K562 (cell line): Measurements from ENCODE around the gene MAP4. TPM values are rescaled to one million over a fixed set of nuclear protein-coding genes. Genes with fewer than 3 reads are reported as not detected.
A peak's percentile ranks its signal among the peaks of the same experiment; 100 is the strongest.

Experiments
- ATF1 ChIP-seq, 2 experiments: fragments of 450-650 bp in 1 of 2; IDR thresholded peaks; 2 replicates each; pipeline ENCODE4 v1.6.1; 2016; ENCODE audit warnings: missing compliant biosample characterization in 1 of 2, missing genetic modification characterization in 1 of 2
- ATF7 ChIP-seq: fragments of 450-650 bp; IDR thresholded peaks from 2 replicates; pipeline ENCODE4 v1.7.1; 2014; ENCODE audit warnings: mild to moderate bottlenecking, moderate library complexity
- BMI1 ChIP-seq: fragments of 150-350 bp; IDR thresholded peaks from 2 replicates; pipeline ENCODE4 v1.6.1; 2014; ENCODE audit warnings: low read length
- E2F6 ChIP-seq, 2 experiments: IDR thresholded peaks; 2 replicates each; pipeline ENCODE4 v1.6.1; 2011; ENCODE audit warnings: borderline replicate concordance in 1 of 2, control low read depth in 1 of 2, low read depth in 1 of 2, low read length in 1 of 2, mild to moderate bottlenecking in 1 of 2, mixed read lengths in 1 of 2, moderate library complexity in 1 of 2; ENCODE audit not compliant: insufficient read depth in 1 of 2, insufficient read length in 1 of 2, poor library complexity in 1 of 2, severe bottlenecking in 1 of 2; ENCODE audit errors: extremely low read depth in 1 of 2
- KLF13 ChIP-seq: fragments of 450-650 bp; IDR thresholded peaks from 2 replicates; pipeline ENCODE4 v1.6.1; 2016; ENCODE audit warnings: missing genetic modification characterization, low read depth, mild to moderate bottlenecking, missing compliant biosample characterization, moderate library complexity, borderline replicate concordance
- MCM5 ChIP-seq: fragments of 450-650 bp; IDR thresholded peaks from 2 replicates; pipeline ENCODE4 v1.6.1; 2016; ENCODE audit warnings: low read depth
- NONO ChIP-seq, 2 experiments: fragments of 200-400 bp in 1 of 2; fragments of 450-650 bp in 1 of 2; formaldehyde crosslinking in 1 of 2; IDR thresholded peaks; 2 replicates each; pipeline ENCODE4 v1.6.1; 2017; ENCODE audit warnings: low read depth in 2 of 2, mild to moderate bottlenecking in 2 of 2, moderate library complexity in 2 of 2, low read length in 1 of 2
- PCBP1 ChIP-seq: fragments of 200-400 bp; formaldehyde crosslinking; IDR thresholded peaks from 2 replicates; pipeline ENCODE4 v1.6.1; 2018; ENCODE audit warnings: mild to moderate bottlenecking, low read depth, low read length; ENCODE audit not compliant: poor library complexity, severe bottlenecking
- PHB ChIP-seq: fragments of 250-450 bp; sonication (Bioruptor Pico); IDR thresholded peaks from 2 replicates; pipeline ENCODE4 v1.5.0; 2021
- PHF20 ChIP-seq: fragments of 450-650 bp; IDR thresholded peaks from 2 replicates; pipeline ENCODE4 v1.6.1; 2018; ENCODE audit not compliant: partially characterized antibody
- PHF8 ChIP-seq: fragments of 200-600 bp; sonication (generic); IDR thresholded peaks from 2 replicates; pipeline ENCODE4 v1.6.1; 2012; ENCODE audit warnings: mixed run types, mild to moderate bottlenecking, inconsistent platforms, low read length, moderate library complexity, borderline replicate concordance
- RBM22 ChIP-seq: fragments of 200-400 bp; formaldehyde crosslinking; IDR thresholded peaks from 2 replicates; pipeline ENCODE4 v1.6.1; 2018; ENCODE audit warnings: low read length, low read depth; ENCODE audit not compliant: poor library complexity, severe bottlenecking
- RFX1 ChIP-seq: fragments of 450-650 bp; IDR thresholded peaks from 2 replicates; pipeline ENCODE4 v1.6.1; 2016; ENCODE audit warnings: mild to moderate bottlenecking, moderate library complexity
- SIN3B ChIP-seq: fragments of 450-650 bp; IDR thresholded peaks from 2 replicates; pipeline ENCODE4 v1.6.1; 2017; ENCODE audit warnings: low read depth, mild to moderate bottlenecking, moderate library complexity
- SOX6 ChIP-seq: fragments of 450-650 bp; IDR thresholded peaks from 2 replicates; pipeline ENCODE4 v1.6.1; 2014; ENCODE audit warnings: mild to moderate bottlenecking
- SP2 ChIP-seq: IDR thresholded peaks from 2 replicates; pipeline ENCODE4 v1.6.1; 2011; ENCODE audit warnings: mild to moderate bottlenecking, low read depth, low read length, moderate library complexity; ENCODE audit not compliant: poor library complexity, severe bottlenecking; ENCODE audit errors: extremely low read depth
- TEAD4 ChIP-seq, 2 experiments: sonication (generic) in 1 of 2; formaldehyde crosslinking in 1 of 2; IDR thresholded peaks; 2 replicates each; pipeline versions ENCODE4 v1.6.1 to v1.8.0; 2012 to 2022; ENCODE audit warnings: borderline replicate concordance in 1 of 2, inconsistent platforms in 1 of 2, low read length in 1 of 2, mild to moderate bottlenecking in 1 of 2, missing genetic modification reagents in 1 of 2
- ZBTB17 ChIP-seq: fragments of 450-650 bp; formaldehyde crosslinking; IDR thresholded peaks from 2 replicates; pipeline ENCODE4 v1.4.0; 2020; ENCODE audit warnings: mild to moderate bottlenecking
- ZBTB9 ChIP-seq: fragments of 450-650 bp; formaldehyde crosslinking; IDR thresholded peaks from 2 replicates; pipeline ENCODE4 v1.4.0; 2020; ENCODE audit warnings: mild to moderate bottlenecking, moderate library complexity
- ZNF12 ChIP-seq: sonication (generic); formaldehyde crosslinking; IDR thresholded peaks from 2 replicates; pipeline ENCODE4 v1.4.0; 2020; ENCODE audit warnings: mild to moderate bottlenecking, missing genetic modification reagents
- ZNF511 ChIP-seq: sonication (generic); formaldehyde crosslinking; IDR thresholded peaks from 2 replicates; pipeline ENCODE4 v1.8.0; 2022; ENCODE audit warnings: mild to moderate bottlenecking, missing genetic modification reagents
- ZNF740 ChIP-seq, 3 experiments: fragments of 200-800 bp in 1 of 3; sonication (Bioruptor generic) in 1 of 3; sonication (generic) in 1 of 3; formaldehyde crosslinking in 1 of 3; IDR thresholded peaks; 2 replicates each; pipeline versions ENCODE4 v1.6.1 to v1.8.0; 2016 to 2022; ENCODE audit warnings: mild to moderate bottlenecking in 2 of 3, missing compliant biosample characterization in 2 of 3, missing genetic modification characterization in 2 of 3, missing genetic modification reagents in 1 of 3
- polyA plus RNA-seq, 8 experiments: library from polyadenylated mRNA; depleted of rRNA in 4 of 8; stranded (reverse) in 5 of 8; unstranded in 3 of 8; fragments of >200 nt; fragmentation: Nextera tagmentation in 2 of 8; fragmentation: Illumina TruSeq in 1 of 8; extraction: Ambion mirVana in 2 of 8; extraction: Trizol in 1 of 8; gene quantifications; 2 replicates each; pipeline versions ENCODE4 v1.2.1 to v1.2.3, GENCODE V29; 2011 to 2014; ENCODE audit warnings: inconsistent platforms in 1 of 8, missing spikeins in 1 of 8
- total RNA-seq, 7 experiments: library from RNA; depleted of rRNA in 6 of 7; stranded (reverse); fragments of >200 nt in 6 of 7; fragmentation: Illumina TruSeq in 2 of 7; extraction: Trizol in 2 of 7; gene quantifications; 2 replicates each; pipeline versions ENCODE4 v1.2.1 to v1.2.3, GENCODE V29; 2011 to 2021; ENCODE audit warnings: low replicate concordance in 1 of 7

Gene MAP4
- total and polyA plus RNA-seq, 9 of the 15 experiments (the other 6 are each of a cell fraction or from before 2014, with no cell fraction given), result 13.3 to 141 (median 36.8) TPM

GRCh38 chr3:47802734-47803479 lies 213.3 kb downstream of the MAP4 start, which contains the start of gene DHX30 (continued):
- TF ChIP-seq ZNF740 (CRISPR knock-in tag; IDR thresholded peaks at IDR 0.05) (peak; percentile 94), ZNF740 (tag; IDR thresholded peaks at IDR 0.05) (peak in 1 of 2 experiments; percentile 76; a peak in 1 of 4 replicates), TEAD4 (IDR thresholded peaks at IDR 0.05; ENCODE audit: low read length) (no peak), TEAD4 (CRISPR knock-in tag; IDR thresholded peaks at IDR 0.05; ENCODE audit: borderline replicate concordance) (peak; percentile 44; the same call in 1 of the 2 replicates), BMI1 (peak; percentile 66; the same call in 1 of the 2 replicates), ZNF511 (CRISPR knock-in tag) (peak; percentile 78; the same call in 1 of the 2 replicates), NONO (IDR thresholded peaks at IDR 0.05; ENCODE audit: low read depth in 2 of 2, low read length in 1 of 2) (peak; percentile 56 to 87), ATF1 (CRISPR knock-in tag; IDR thresholded peaks at IDR 0.05) (no peak), ATF1 (tag; IDR thresholded peaks at IDR 0.05) (peak; percentile 85), E2F6 (IDR thresholded peaks at IDR 0.05; ENCODE audit: borderline replicate concordance in 1 of 2, extremely low read depth in 1 of 2, insufficient read depth in 1 of 2, insufficient read length in 1 of 2, low read depth in 1 of 2, low read length in 1 of 2, poor library complexity in 1 of 2, severe bottlenecking in 1 of 2) (peak; percentile 37 to 67), SIN3B (peak; percentile 73), SP2 (peak; percentile 34), MCM5 (no peak), ATF7 (peak; percentile 66; the same call in 1 of the 2 replicates), SOX6 (0 out of 2 replicates have a peak, but pooled peaks have one; percentile 8), PHF8 (peak; percentile 89; the same call in 1 of the 2 replicates), PHF20 (peak; percentile 60), ZBTB17 (CRISPR knock-in tag) (peak; percentile 12), ZBTB9 (CRISPR knock-in tag) (peak; percentile 60; the same call in 1 of the 2 replicates), KLF13 (0 out of 2 replicates have a peak, but pooled peaks have one; percentile 20), ZNF12 (peak; percentile 49; the same call in 1 of the 2 replicates), PHB (CRISPR knock-in tag) (no peak), RFX1 (peak; percentile 68; the same call in 1 of the 2 replicates), RBM22 (peak; percentile 30), PCBP1 (peak; percentile 91)
